ENCODE results near the gene CMBL.
A peak's percentile ranks its signal among the peaks of the same experiment; 100 is the strongest.

The CMBL gene

GRCh38 chr5:10295619-10296326 lies 11.9 kb downstream of the CMBL start:
- no peaks in the 10 kb centered on the region for H3K9me3 ChIP-seq (ENCODE audit: severe bottlenecking)
- DNase-seq (ENCODE audit: low spot score) (no peak), ATAC-seq (ENCODE audit: low read depth) (peak; percentile 38; the same call in 2 of the 3 replicates)
- H3K36me3 ChIP-seq (ENCODE audit: low read depth): no peaks in the 10 kb centered on the region
- no peak overlapping the region for H3K4me3 ChIP-seq (ENCODE audit: severe bottlenecking)
- H3K27ac ChIP-seq (ENCODE audit: poor library complexity, severe bottlenecking): no peak overlapping the region
- no peaks in the 10 kb centered on the region for H3K27me3 ChIP-seq (ENCODE audit: insufficient read depth, poor library complexity, severe bottlenecking)
- H3K4me1 ChIP-seq (ENCODE audit: insufficient read depth, poor library complexity, severe bottlenecking): peaks cover under 1% of the 10 kb centered on the region
- TF ChIP-seq CTCF (IDR thresholded peaks at IDR 0.05; ENCODE audit: poor library complexity, severe bottlenecking): no peak

GRCh38 chr5:10293907-10294662 lies 13.6 kb downstream of the CMBL start:
- ATAC-seq (ENCODE audit: low read depth): no peak

GRCh38 chr5:10291692-10292339 lies 15.9 kb downstream of the CMBL start:
- no peak for TF ChIP-seq CTCF (IDR thresholded peaks at IDR 0.05; ENCODE audit: poor library complexity, severe bottlenecking)
- Histone ChIP-seq H3K27ac (ENCODE audit: poor library complexity, severe bottlenecking) (no peak overlapping the region), H3K9me3 (ENCODE audit: severe bottlenecking) (no peaks in the 10 kb centered on the region), H3K27me3 (ENCODE audit: insufficient read depth, poor library complexity, severe bottlenecking) (no peaks in the 10 kb centered on the region), H3K4me1 (ENCODE audit: insufficient read depth, poor library complexity, severe bottlenecking) (peaks cover 4% of the 10 kb centered on the region), H3K4me3 (ENCODE audit: severe bottlenecking) (no peak overlapping the region), H3K36me3 (ENCODE audit: low read depth) (peaks cover 7% of the 10 kb centered on the region; the same call in 1 of the 2 replicates)
- no peak for DNase-seq (ENCODE audit: low spot score)
- no peak for ATAC-seq (ENCODE audit: low read depth)

More at GRCh38 chr5:10293907-10294662, 13.6 kb downstream of the CMBL start:
- DNase-seq (ENCODE audit: low spot score): no peak
- no peak overlapping the region for H3K4me3 ChIP-seq (ENCODE audit: severe bottlenecking)
- no peak for TF ChIP-seq CTCF (IDR thresholded peaks at IDR 0.05; ENCODE audit: poor library complexity, severe bottlenecking)
- H3K27ac ChIP-seq (ENCODE audit: poor library complexity, severe bottlenecking): no peak overlapping the region
- no peaks in the 10 kb centered on the region for H3K4me1 ChIP-seq (ENCODE audit: insufficient read depth, poor library complexity, severe bottlenecking)
- no peaks in the 10 kb centered on the region for H3K9me3 ChIP-seq (ENCODE audit: severe bottlenecking)
- no peaks in the 10 kb centered on the region for H3K27me3 ChIP-seq (ENCODE audit: insufficient read depth, poor library complexity, severe bottlenecking)
- H3K36me3 ChIP-seq (ENCODE audit: low read depth): peaks cover 6% of the 10 kb centered on the region; the same call in 1 of the 2 replicates

- Histone ChIP-seq H3K27me3 (ENCODE audit: insufficient read depth, poor library complexity, severe bottlenecking) (no peaks in the 10 kb centered on the region), H3K9me3 (ENCODE audit: severe bottlenecking) (no peaks in the 10 kb centered on the region), H3K27ac (ENCODE audit: poor library complexity, severe bottlenecking) (no peak overlapping the region), H3K4me1 (ENCODE audit: insufficient read depth, poor library complexity, severe bottlenecking) (peaks cover 4% of the 10 kb centered on the region), H3K4me3 (ENCODE audit: severe bottlenecking) (no peak overlapping the region), H3K36me3 (ENCODE audit: low read depth) (peaks cover 12% of the 10 kb centered on the region)
- DNase-seq (ENCODE audit: low spot score) (no peak), ATAC-seq (ENCODE audit: low read depth) (no peak)
- TF ChIP-seq CTCF (IDR thresholded peaks at IDR 0.05; ENCODE audit: poor library complexity, severe bottlenecking): no peak
These were observed 17.3 kb downstream of the CMBL start for GRCh38 chr5:10290438-10290837.
